Ovary (tissue), 3 donors: Measurements from ENCODE around the gene ARID1B.

ENCODE experiments used
- CTCF ChIP-seq, 3 donors: fragments of 450-650 bp in 2 of 3; fragments of 200-600 bp in 1 of 3; IDR thresholded peaks; one replicate each; pipeline versions ENCODE4 v1.5.1 to v1.8.0; 2016 to 2022; ENCODE audit warnings: antibody characterized with exemption in 3 of 3, mild to moderate bottlenecking in 1 of 3
- EP300 ChIP-seq: sonication (generic); formaldehyde crosslinking; IDR thresholded peaks from one replicate; pipeline ENCODE4 v1.6.1; 2017; ENCODE audit warnings: antibody characterized with exemption
- POLR2A ChIP-seq: fragments of 450-650 bp; IDR thresholded peaks from one replicate; pipeline ENCODE4 v1.6.1; 2017; ENCODE audit warnings: antibody characterized with exemption, mild to moderate bottlenecking, moderate library complexity
- donor health status: DM: no; HTN: no; CAD: no.

- TF ChIP-seq CTCF (IDR thresholded peaks at IDR 0.05), result no peak
- TF ChIP-seq POLR2A, result no peak
- no peak for TF ChIP-seq EP300
Measured at GRCh38 chr6:157219201-157220200, 442.3 kb downstream of the ARID1B start.
